NK-92 treated with Interleukin-12 subunit alpha and Interleukin-12 subunit beta, amount 100 ng/mL, for 24 hours (cell line): ENCODE results near the gene ANP32A.
"Not testable (repeated sequence)": the region's sequence is repeated elsewhere in the genome, so short reads cannot be mapped to it uniquely, and the experiment has no call there.

Source experiments
- DNase-seq: peaks from one replicate; lab custom pipeline; 2025; lab: John Stamatoyannopoulos, UW

The ANP32A gene

GRCh38 chr15:68820295-68821189, at the start of gene ANP32A:
TSS of gene ANP32A (minus strand) at chr15:68820895. CDS start at chr15:68820751, 144 bp downstream.
- peak; percentile 97 for DNase-seq

GRCh38 chr15:68868296-68868695, 47.6 kb upstream of the ANP32A start:
- no peak for DNase-seq

- no peak for DNase-seq
Measured at GRCh38 chr15:68862415-68862814, 41.7 kb upstream of the ANP32A start.

DNA sequence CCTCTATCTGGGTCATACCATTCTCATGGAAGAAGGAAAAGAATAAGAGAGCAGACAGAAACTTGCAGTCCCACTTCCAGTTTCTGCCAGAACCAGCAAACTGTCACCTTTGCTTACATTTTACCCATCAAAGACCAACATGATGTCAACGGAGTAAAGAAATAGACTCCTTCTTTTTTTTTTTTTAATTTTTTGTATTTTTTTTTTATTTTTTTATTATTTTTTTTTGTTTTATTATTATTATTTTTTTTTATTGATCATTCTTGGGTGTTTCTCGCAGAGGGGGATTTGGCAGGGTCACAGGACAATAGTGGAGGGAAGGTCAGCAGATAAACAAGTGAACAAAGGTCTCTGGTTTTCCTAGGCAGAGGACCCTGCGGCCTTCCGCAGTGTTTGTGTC, 38.0 kb upstream of the ANP32A start:
- DNase-seq = not testable (repeated sequence)

GRCh38 chr15:68857443-68857842, 36.7 kb upstream of the ANP32A start:
- DNase-seq = not testable (repeated sequence)

DNA sequence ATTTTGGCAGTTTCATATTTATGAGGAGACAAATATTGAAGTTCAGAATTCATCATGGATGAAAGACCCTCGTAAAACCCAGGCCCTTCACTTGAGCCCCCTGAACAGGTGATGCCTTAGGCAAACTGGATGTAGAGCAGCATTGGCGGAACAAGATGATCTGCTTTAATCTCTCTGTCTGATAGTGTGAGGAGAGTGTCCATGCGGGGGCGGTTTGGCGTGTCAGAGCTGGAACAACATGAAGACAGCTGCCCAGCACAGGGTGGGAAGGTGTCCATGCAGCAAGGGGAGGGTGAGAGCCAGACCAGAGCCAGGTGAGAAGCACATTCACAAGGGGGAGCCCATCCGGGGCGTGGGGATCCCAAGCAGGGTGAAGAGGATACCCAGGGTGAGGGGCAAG, 31.8 kb upstream of the ANP32A start:
- DNase-seq = no peak

DNA sequence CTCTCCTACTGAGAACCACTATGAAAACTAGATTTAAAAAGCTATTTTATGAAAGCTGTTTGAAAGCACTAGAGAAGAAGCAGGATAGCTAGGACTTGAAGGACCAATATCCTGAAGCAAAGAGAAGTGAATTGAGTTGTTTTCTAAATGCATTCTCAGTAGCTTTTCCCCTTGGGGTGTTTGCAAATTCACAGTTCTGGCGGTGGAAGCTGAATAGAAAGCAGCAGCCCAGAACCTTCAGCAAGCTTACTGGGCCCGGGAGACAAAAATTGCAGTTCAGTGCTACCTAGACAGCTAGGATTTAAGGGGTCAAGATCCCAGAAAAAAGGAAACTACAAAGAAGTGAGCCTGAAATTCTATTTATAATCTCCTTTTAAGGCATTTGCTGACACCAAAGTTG, 31.3 kb upstream of the ANP32A start:
- DNase-seq = no peak

GRCh38 chr15:68849497-68849896, 28.8 kb upstream of the ANP32A start:
- no peak for DNase-seq

DNA sequence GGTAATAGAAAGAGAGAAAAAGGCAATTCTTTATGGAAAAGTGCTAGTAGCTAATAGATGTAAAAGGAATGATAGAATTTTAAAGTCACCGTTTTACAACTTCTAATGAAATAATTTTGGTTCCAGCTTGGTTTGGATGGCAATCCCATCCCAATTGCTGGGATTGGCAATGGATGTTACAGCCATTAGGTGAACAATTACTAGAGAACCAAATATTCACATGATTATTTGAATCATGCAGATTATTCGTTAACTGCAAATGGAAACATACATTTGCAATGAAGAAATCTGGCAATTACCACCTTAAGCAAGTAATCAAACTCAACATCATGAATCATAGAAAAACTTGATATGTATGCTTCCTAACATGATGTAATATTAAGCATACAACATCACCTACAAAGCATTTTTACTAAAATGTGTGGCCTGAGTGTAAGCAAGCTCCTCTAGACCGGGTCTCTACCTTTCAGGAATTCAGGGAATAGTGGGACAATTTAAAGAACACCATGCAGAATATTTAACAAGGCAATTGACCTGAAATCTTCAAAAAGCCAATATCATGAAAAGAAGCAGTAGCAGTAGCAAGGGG, 26.2 kb upstream of the ANP32A start:
- DNase-seq = no peak

DNA sequence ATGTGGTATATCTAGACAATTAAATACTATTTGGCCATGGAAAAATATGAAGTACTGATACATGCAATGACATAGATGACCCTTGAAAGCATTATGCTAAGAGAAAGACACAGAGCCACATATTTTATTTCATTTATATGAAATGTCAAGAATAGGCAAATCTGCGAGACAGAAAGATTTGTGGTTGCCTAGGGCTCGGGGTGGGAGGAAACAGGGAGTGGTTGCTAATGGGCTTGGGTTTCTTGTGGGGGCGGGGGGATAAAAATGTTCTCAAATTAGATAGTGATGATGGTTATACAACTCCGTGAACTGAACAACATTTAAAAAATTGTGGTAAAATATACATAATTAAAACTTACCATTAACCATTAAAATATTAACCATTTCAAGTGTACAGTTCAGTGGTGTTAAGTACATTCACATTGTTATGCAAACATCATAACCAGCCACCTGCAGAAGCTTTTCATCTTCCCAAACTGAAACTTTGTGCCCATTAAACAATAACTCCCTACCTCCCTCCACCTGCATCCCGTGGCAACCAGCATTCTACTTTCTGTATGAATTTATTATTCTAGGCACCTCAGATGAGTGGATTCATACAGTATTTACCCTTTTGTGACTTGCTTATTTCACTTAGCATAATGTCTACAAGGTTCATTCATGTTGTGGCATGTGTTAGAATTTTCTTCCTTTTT, 24.3 kb upstream of the ANP32A start:
- DNase-seq = no peak

DNA sequence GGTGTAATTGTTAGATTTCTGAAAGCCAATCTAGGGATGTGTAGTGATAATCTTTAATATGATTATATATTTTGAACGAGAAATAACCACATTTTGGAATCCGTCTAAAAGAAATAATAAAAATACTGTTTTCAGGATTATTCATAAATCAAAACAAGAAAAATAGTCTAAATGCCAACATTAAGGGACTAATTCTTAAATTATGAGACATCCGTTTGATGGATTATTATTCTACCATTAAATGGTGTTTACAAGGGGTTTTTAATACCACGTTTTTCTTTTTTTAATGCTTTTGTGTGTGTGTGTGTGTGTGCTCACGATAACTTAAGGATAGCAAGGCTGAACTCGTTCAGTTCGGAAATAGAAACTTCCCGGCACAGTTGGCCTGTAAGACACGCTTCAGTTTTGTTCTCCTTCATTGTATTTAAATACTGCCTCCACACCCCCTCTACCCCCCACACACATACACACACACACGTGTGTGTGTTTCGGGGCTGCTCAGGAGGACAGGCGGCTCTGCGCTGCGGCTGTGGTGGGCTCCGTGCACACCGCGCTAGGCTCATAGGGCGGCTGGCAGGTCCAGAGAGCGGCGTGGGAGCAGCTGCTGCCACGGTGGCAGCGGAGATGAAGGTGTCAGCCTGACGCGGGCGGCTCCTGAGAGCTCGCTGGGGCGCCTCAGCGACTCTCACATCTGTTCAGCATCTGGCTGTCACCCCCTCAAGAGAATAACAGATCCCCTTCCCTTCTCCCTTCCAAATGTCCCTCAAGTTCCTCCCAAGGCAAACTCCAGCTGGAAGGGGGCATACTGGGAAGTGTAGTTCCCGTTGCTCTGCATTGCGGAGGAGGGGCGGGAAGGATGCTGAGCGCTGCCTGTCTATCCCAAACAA, 23.0 kb upstream of the ANP32A start:
- no peak for DNase-seq

- no peak for DNase-seq
Measured at GRCh38 chr15:68842958-68843357, 22.3 kb upstream of the ANP32A start.

- no peak for DNase-seq
Measured at GRCh38 chr15:68834346-68834745, 13.7 kb upstream of the ANP32A start.

- DNase-seq = no peak
Measured at GRCh38 chr15:68833700-68834331, 13.1 kb upstream of the ANP32A start.

DNA sequence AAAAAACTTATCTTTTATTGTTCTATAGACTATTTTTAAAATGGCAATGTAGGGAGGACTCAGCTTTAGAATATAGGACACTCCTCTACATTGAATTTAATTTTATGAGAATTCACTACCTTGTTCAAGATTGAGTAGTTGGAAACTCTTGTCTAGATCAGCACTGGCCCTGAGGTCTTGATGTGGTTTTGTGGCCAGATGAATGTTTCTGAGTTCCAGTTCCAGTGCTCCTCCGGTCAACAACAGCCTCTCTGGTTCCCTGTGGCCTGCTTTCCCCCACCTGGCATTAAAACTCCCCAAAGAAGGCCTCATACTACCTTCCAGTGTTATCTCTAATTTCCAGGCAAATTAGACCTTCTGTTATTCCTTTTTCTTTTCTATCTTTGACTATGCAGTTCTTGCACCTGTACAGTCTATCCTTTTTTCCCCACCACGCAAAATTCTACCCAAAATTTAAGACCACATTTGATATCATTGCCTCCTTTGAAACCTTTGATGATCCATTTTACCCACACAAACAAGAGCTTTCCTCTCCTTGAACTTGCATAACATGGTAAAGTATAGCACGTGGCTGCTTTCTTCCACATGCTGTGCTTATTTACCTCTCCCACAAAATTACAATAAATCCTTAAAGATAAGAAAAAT, 9.6 kb upstream of the ANP32A start:
- DNase-seq = no peak

DNA sequence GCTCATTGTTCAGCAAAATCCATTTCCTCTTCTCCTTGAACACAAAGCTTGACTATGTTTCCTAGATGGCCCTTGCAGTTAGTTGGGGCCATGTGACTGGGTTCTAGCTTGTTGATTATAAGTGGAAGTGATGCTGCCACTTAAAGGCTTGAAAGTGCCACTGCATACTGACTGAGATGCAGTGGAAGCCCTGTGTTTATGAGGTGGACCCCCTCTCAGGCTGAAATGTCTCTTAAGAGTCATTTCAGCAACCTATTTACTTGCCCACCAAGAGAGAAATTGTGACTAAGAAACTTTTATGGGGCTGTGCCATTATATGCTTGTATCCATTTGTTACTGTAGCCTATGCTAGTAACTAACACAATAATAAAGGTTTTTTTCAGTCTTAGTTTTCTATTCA, 8.4 kb upstream of the ANP32A start:
- peak; percentile 16 for DNase-seq

DNA sequence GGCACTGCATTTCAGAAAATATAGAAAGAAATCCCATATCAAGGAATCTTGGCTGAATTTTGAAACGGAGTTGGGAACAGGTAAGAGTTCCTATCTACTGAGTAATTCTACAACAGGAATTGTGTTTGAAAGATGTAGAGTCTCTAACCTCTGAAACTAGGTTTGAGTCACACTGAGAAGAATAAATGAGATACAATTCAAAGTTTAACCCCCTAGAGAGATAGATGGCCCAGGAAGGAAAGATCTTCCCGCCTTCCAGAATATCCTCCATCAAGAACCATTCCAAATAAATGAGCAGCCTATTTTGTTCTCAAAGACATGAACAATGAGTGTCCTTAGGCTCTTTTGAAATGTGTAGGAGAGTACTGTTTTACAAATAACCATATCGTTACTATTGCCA, 2.9 kb upstream of the ANP32A start:
- DNase-seq = no peak

DNA sequence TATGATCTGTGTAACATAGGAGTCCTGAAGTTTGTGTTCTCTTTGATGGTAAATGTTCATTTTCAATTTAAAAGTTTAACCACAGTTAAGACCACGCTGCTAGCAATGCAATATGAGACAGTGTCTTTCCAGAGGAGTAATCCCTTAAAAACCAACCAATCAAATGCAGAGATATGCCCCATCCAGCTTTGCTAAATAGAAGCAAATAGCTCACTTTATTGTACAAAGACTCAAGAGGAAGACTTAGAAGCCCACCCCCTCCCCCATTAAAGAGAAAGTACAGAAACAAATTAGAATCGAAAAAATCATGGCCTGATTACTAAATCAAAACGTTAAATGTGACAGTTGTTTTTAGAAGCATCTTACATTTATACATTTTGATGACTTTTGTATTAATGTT, 2.1 kb upstream of the ANP32A start:
- no peak for DNase-seq

GRCh38 chr15:68821841-68822381, 1.2 kb upstream of the ANP32A start:
- no peak for DNase-seq

GRCh38 chr15:68821190-68821840, 620 bp upstream of the ANP32A start:
- peak; percentile 61 for DNase-seq
